ENCODE data around the gene OLFML2B.

OLFML2B gene

GRCh38 chr1:162023547-162024501 lies at the start of gene OLFML2B:
Gene OLFML2B (minus strand): TSS chr1:162023869. CDS start chr1:162023430, 439 bp downstream.
- CTCF ChIA-PET, result interaction anchor here (0.6 to 1.8 kb wide), 7 partner anchors 9 to 248 kb away, joined by 3 to 7 read pairs (median 3); no protein-coding TSS in a partner anchor
- no peak within 1 kb of the TSS for H3K27ac ChIP-seq
- DNase-seq (ENCODE audit: low spot score), result peak; percentile 71
- POLR2A ChIA-PET (ENCODE audit: low non-redundant PET), result interaction anchor here (0.6 kb wide), 1 partner anchor 109 kb away, joined by 7 read pairs; no protein-coding TSS in a partner anchor
- TF ChIP-seq CTCF (conservative IDR thresholded peaks at IDR 0.05; ENCODE audit: low read depth), result peak; percentile 38

GRCh38 chr1:162072740-162073139 lies 49.1 kb upstream of the OLFML2B start:
- H3K27ac ChIP-seq, result no peak overlapping the region
- ChIA-PET POLR2A (ENCODE audit: low non-redundant PET) (no interaction called here), CTCF (no interaction called here)
- TF ChIP-seq CTCF (conservative IDR thresholded peaks at IDR 0.05; ENCODE audit: low read depth), result no peak
- DNase-seq (ENCODE audit: low spot score), result no peak

- POLR2A ChIA-PET (ENCODE audit: low non-redundant PET), result no interaction called here
Observed at GRCh38 chr1:162070825-162071224, 47.2 kb upstream of the OLFML2B start.

GRCh38 chr1:162070094-162070748 lies 46.6 kb upstream of the OLFML2B start:
- peak; percentile 37 for DNase-seq (ENCODE audit: low spot score)
- CTCF ChIA-PET, result interaction anchor here (0.5 to 2.2 kb wide), 4 partner anchors 11 to 239 kb away, joined by 3 to 9 read pairs (median 4); no protein-coding TSS in a partner anchor
- POLR2A ChIA-PET (ENCODE audit: low non-redundant PET), result no interaction called here

More at GRCh38 chr1:162070825-162071224, 47.2 kb upstream of the OLFML2B start:
- CTCF ChIA-PET, result interaction anchor here (0.5 to 0.6 kb wide), 2 partner anchors 11 to 107 kb away, joined by 3 to 4 read pairs; no protein-coding TSS in a partner anchor
- H3K27ac ChIP-seq, result no peak overlapping the region
- DNase-seq (ENCODE audit: low spot score), result no peak
- no peak for TF ChIP-seq CTCF (conservative IDR thresholded peaks at IDR 0.05; ENCODE audit: low read depth)

GRCh38 chr1:162069334-162070093 lies 45.8 kb upstream of the OLFML2B start, which contains the start of gene NOS1AP:
Gene NOS1AP (plus strand): TSS chr1:162069691. CDS start chr1:162070178, 487 bp downstream.
- H3K27ac ChIP-seq, result no peak within 1 kb of the TSS
- DNase-seq (ENCODE audit: low spot score), result peak; percentile 76
- POLR2A ChIA-PET (ENCODE audit: low non-redundant PET), result no interaction called here
- CTCF ChIA-PET, result interaction anchor here (0.7 to 2.2 kb wide), 3 partner anchors 13 to 240 kb away, joined by 3 to 9 read pairs (median 3); no protein-coding TSS in a partner anchor
- no peak for TF ChIP-seq CTCF (conservative IDR thresholded peaks at IDR 0.05; ENCODE audit: low read depth)

More at GRCh38 chr1:162070094-162070748, 46.6 kb upstream of the OLFML2B start:
- no peak for TF ChIP-seq CTCF (conservative IDR thresholded peaks at IDR 0.05; ENCODE audit: low read depth)
- no peak overlapping the region for H3K27ac ChIP-seq
